HFFc6 (cell line): ENCODE data around the gene TIRAP. TPM values are rescaled to one million over a fixed set of nuclear protein-coding genes. Genes with fewer than 3 reads are reported as not detected.
A peak's percentile ranks its signal among the peaks of the same experiment; 100 is the strongest.

ENCODE experiments used
- DNase-seq: peaks from one replicate; pipeline ENCODE4 v3.0.0-alpha.2; 2018
- H3K27ac Mint-ChIP-seq: 2 replicates; pipeline ENCODE4 v1.8.0; 2020; ENCODE audit warnings: mild to moderate bottlenecking, mixed read lengths
- H3K27me3 Mint-ChIP-seq: 2 replicates; pipeline ENCODE4 v1.8.0; 2021; ENCODE audit warnings: mild to moderate bottlenecking, moderate library complexity, mixed read lengths; ENCODE audit not compliant: insufficient read depth
- H3K36me3 Mint-ChIP-seq: 2 replicates; pipeline ENCODE4 v1.8.0; 2021; ENCODE audit warnings: low read depth, mixed read lengths
- H3K4me1 Mint-ChIP-seq: 2 replicates; pipeline ENCODE4 v1.8.0; 2020; ENCODE audit warnings: low read depth, mixed read lengths
- H3K4me3 Mint-ChIP-seq: 2 replicates; pipeline ENCODE4 v1.8.0; 2020; ENCODE audit warnings: mild to moderate bottlenecking, moderate library complexity, mixed read lengths
- H3K9me3 Mint-ChIP-seq: 2 replicates; pipeline ENCODE4 v1.8.0; 2020; ENCODE audit warnings: mild to moderate bottlenecking, mixed read lengths
- total RNA-seq, 6 experiments: library from RNA; stranded (reverse); fragmentation: NEBNext Ultra II Directional; extraction: Animal tissue kit (Norgen Biotek cat#: 25700); gene quantifications; 2 replicates in 1 of 6; 3 replicates in 5 of 6; pipeline ENCODE4 v1.2.3, GENCODE V29; 2021
- TF ChIP-seq, protein P1 (sequence below): fragments of 200-600 bp; sonication (generic); IDR thresholded peaks from 2 replicates; pipeline ENCODE4 v1.5.0; 2021; ENCODE audit warnings: antibody characterized with exemption, mild to moderate bottlenecking

Gene TIRAP
- total RNA-seq, 6 experiments from 2014 or later = 7.6 to 9.7 (median 8.2) TPM

DNA sequence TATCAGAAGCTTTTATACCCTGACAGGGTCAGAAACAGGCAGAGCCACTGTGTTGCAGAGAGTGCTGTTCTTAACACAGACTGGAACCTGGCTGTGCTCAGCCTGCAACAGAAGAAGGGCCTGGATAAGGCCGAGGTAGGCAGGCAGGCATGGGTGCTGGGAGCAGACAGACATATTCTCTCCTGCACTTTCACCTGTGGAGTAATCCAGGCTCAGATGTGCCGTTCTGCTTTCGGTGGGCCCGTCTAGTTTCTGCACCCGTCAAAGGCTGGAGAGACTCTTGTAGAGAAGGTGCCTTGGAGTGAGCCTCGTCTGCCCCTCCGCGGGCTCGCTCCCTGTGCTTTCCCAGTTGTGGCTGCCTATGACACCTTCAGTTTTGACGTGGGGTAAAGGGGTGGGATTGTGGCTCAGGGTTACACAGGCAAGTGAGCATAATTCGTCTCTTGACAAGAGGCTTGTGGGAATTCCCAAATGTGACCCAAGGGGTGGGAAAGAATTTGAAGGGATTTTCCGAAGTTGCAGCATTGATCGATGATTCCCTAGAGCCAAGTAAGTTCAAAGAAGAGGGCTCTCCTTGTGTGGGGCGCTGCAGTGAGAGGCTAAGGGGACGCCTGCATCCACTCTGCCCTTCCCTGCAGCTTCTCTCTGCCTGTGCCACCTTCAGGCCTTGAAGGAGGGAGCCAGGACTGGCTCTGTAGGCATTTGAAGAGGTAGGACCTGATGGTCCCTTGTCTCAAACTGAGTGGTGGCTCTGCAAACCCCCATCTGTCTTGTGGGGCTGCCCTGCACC, 56.4 kb downstream of the TIRAP start:
- no peak for DNase-seq
- Mint-ChIP-seq H3K36me3 (peaks cover 36% of the 10 kb centered on the region), H3K27ac (no peak overlapping the region), H3K4me1 (peaks cover 61% of the 10 kb centered on the region), H3K27me3 (peaks cover 8% of the 10 kb centered on the region), H3K9me3 (no peaks in the 10 kb centered on the region), H3K4me3 (no peak overlapping the region)
- TF ChIP-seq, protein P1, sequence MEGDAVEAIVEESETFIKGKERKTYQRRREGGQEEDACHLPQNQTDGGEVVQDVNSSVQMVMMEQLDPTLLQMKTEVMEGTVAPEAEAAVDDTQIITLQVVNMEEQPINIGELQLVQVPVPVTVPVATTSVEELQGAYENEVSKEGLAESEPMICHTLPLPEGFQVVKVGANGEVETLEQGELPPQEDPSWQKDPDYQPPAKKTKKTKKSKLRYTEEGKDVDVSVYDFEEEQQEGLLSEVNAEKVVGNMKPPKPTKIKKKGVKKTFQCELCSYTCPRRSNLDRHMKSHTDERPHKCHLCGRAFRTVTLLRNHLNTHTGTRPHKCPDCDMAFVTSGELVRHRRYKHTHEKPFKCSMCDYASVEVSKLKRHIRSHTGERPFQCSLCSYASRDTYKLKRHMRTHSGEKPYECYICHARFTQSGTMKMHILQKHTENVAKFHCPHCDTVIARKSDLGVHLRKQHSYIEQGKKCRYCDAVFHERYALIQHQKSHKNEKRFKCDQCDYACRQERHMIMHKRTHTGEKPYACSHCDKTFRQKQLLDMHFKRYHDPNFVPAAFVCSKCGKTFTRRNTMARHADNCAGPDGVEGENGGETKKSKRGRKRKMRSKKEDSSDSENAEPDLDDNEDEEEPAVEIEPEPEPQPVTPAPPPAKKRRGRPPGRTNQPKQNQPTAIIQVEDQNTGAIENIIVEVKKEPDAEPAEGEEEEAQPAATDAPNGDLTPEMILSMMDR = no peak

DNA sequence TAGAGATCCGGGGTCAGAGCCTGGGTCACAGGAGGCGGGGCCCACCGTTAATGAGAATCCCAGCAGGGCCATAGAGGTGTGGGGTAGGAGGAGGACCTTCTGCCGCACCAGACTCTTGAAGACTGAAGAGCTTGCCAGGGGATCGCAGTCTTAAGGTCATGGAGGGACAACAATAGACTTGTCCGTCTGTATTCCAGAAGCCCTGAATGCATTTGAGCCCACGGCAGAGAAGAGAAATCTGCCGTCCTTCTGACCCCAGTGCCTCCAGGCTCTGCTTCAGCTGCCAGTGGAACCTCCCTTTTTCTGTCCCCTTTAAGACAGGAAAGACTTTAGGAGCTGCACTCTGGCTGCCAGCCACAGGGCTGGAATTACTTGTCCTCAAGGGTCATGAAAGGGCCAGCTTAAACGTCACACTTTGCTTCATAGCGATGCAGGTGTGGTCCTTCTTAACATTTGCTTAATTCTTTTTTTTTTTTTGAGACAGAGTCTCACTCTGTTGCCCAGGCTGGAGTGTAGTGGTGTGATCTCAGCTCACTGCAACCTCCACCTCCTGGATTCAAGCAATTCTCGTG, 57.1 kb downstream of the TIRAP start:
- TF ChIP-seq, protein P1 = no peak
- H3K9me3 Mint-ChIP-seq = no peaks in the 10 kb centered on the region
- H3K4me3 Mint-ChIP-seq = no peak overlapping the region
- H3K36me3 Mint-ChIP-seq = peaks cover 36% of the 10 kb centered on the region
- H3K27ac Mint-ChIP-seq = no peak overlapping the region
- no peak for DNase-seq
- H3K27me3 Mint-ChIP-seq = peaks cover 8% of the 10 kb centered on the region
- H3K4me1 Mint-ChIP-seq = peaks cover 54% of the 10 kb centered on the region

DNA sequence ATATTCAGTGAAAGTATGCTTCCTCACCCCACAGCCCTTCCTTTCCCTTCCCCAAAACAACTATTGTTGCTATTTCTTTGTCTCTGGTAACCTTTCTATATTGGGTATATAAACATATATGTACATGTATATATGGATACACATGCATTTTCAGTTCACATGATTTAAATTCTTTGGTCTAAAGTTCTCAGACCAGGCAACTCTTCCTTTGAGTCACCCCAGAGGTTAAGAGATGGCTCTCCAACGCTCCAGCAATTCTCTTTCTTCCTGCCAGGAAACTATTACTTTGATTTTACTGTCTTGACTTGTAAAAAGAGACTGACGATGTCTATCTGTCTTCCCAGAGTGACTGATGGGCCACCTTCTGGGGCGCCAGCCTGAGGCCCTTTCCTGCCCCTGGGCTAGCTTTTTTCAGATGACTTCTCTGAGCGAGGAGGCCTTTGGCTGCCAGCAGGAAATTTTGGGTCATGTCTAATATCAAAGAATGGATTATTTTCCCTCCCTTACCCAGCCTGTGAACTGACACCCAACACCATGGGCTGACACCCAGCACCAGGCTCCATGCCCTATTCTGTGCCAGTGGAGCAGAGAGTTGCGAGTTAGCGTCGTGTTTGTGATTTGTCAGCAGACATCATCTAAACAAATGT, 58.2 kb downstream of the TIRAP start:
- Mint-ChIP-seq H3K4me3 (peak overlapping the region; percentile 39; the same call in 1 of the 2 replicates), H3K9me3 (no peaks in the 10 kb centered on the region), H3K27me3 (peaks cover 8% of the 10 kb centered on the region), H3K27ac (peak overlapping the region; percentile 76), H3K36me3 (peaks cover 34% of the 10 kb centered on the region), H3K4me1 (peaks cover 53% of the 10 kb centered on the region)
- DNase-seq = no peak
- TF ChIP-seq, protein P1 = no peak

DNA sequence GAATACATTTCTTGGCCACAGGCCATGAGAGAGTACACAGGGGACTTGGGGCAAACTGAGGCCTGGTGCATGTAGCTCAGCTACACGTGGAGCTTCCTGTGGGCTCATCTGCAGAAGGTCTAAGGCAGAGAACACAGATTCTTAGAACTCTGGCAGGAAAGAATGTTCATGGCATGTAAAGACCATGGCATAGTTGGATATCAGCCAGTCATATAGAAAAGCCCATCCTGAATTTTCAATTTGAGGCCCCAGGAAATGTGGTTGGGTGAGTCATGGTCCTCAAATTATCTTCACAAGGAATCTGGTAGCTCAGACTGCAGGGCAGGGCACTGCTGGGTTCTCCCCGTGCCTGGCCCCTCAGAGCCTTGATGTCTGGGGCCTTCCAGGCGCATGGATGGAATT, 58.9 kb downstream of the TIRAP start:
- TF ChIP-seq, protein P1 = no peak
- H3K27ac Mint-ChIP-seq = peak overlapping the region; percentile 76
- H3K27me3 Mint-ChIP-seq = peaks cover 8% of the 10 kb centered on the region
- peak; percentile 82 for DNase-seq
- H3K4me3 Mint-ChIP-seq = peak overlapping the region; percentile 39
- H3K9me3 Mint-ChIP-seq = no peaks in the 10 kb centered on the region
- peaks cover 54% of the 10 kb centered on the region for H3K4me1 Mint-ChIP-seq
- H3K36me3 Mint-ChIP-seq = peaks cover 32% of the 10 kb centered on the region

DNA sequence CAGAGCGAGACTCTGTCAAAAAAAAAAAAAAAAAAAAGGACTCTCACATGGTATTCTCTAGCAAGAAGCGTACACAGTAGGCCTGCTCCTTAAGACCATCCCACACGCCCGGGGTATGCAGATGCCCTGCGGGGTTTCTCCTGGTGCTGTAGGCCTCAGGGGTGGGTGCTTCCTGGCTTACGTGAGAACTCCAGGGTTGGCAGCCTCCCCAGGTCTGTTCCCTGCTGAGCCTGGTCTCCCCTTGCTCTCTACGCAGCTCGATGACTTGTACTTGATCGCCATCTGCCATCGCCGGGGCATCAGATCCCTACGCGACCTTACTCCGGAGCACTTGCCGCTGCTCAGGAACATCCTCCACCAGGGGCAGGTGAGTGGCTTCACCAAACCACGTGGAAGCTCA, 60.2 kb downstream of the TIRAP start:
- no peak overlapping the region for H3K4me3 Mint-ChIP-seq
- H3K27ac Mint-ChIP-seq = no peak overlapping the region
- TF ChIP-seq, protein P1 = no peak
- H3K4me1 Mint-ChIP-seq = peaks cover 55% of the 10 kb centered on the region
- DNase-seq = no peak
- H3K36me3 Mint-ChIP-seq = peaks cover 32% of the 10 kb centered on the region
- H3K9me3 Mint-ChIP-seq = no peaks in the 10 kb centered on the region
- peaks cover 2% of the 10 kb centered on the region for H3K27me3 Mint-ChIP-seq

Other genes with a start within 250 kb of the TIRAP start
- 1 to 10 TPM; 1.3 to 2.0 (median 1.9) TPM for gene CDON, start 220.2 kb upstream of the TIRAP start, total RNA-seq
- 10 to 100 TPM; 18.8 to 20.9 (median 19.6) TPM for gene RPUSD4, start 71.4 kb upstream of the TIRAP start, total RNA-seq
- 10 to 100 TPM; 16.4 to 19.6 (median 17.8) TPM for gene FAM118B, start 71.3 kb upstream of the TIRAP start, total RNA-seq
- 100 to 1,000 TPM; 153 to 177 (median 162) TPM for gene SRPRA, start 14.2 kb upstream of the TIRAP start, total RNA-seq
- gene FOXRED1, start 13.9 kb upstream of the TIRAP start, total RNA-seq = 10 to 100 TPM; 10.4 to 15.9 (median 14.9) TPM
- 10 to 100 TPM; 19.0 to 26.6 (median 24.3) TPM for gene DCPS, start 21.0 kb downstream of the TIRAP start, total RNA-seq
- gene ST3GAL4, start 72.6 kb downstream of the TIRAP start, total RNA-seq = 10 to 100 TPM; 25.9 to 34.6 (median 30.0) TPM